Immature natural killer cell (primary cell): ENCODE measurements around the gene NOXO1. TPM values are rescaled to one million over a fixed set of nuclear protein-coding genes. Genes with fewer than 3 reads are reported as not detected.

ENCODE experiments used
- DNase-seq, 3 donors: peaks; one replicate each; pipeline ENCODE4 v3.0.0; 2022; ENCODE audit warnings: mixed read lengths in 1 of 3
- H3K27ac Mint-ChIP-seq, 6 donors: one replicate each; pipeline ENCODE4 v1.8.0; 2020; ENCODE audit warnings: mixed read lengths in 6 of 6, mild to moderate bottlenecking in 5 of 6, inconsistent platforms in 4 of 6, moderate library complexity in 3 of 6
- H3K27me3 Mint-ChIP-seq, 3 donors: one replicate each; pipeline ENCODE4 v1.8.0; 2020 to 2021; ENCODE audit warnings: low read depth in 3 of 3, mild to moderate bottlenecking in 3 of 3, mixed read lengths in 3 of 3, moderate library complexity in 3 of 3, inconsistent platforms in 1 of 3
- H3K36me3 Mint-ChIP-seq, 3 donors: one replicate each; pipeline ENCODE4 v1.8.0; 2020; ENCODE audit warnings: mixed read lengths in 3 of 3, inconsistent platforms in 2 of 3, mild to moderate bottlenecking in 2 of 3
- H3K4me1 Mint-ChIP-seq, 2 donors: one replicate each; pipeline ENCODE4 v1.8.0; 2020; ENCODE audit warnings: inconsistent platforms in 2 of 2, mild to moderate bottlenecking in 2 of 2, mixed read lengths in 2 of 2, moderate library complexity in 1 of 2
- H3K4me3 Mint-ChIP-seq, 5 donors: one replicate each; pipeline ENCODE4 v1.8.0; 2020; ENCODE audit warnings: mild to moderate bottlenecking in 5 of 5, mixed read lengths in 5 of 5, inconsistent platforms in 3 of 5, moderate library complexity in 3 of 5
- H3K9me3 Mint-ChIP-seq, 6 donors: one replicate each; pipeline ENCODE4 v1.8.0; 2020; ENCODE audit warnings: mild to moderate bottlenecking in 6 of 6, mixed read lengths in 6 of 6, inconsistent platforms in 4 of 6, moderate library complexity in 3 of 6
- polyA plus RNA-seq, 3 donors: library from polyadenylated mRNA; unstranded; fragments of 300-500 nt; fragmentation: Illumina TruSeq; gene quantifications; one replicate each; pipeline ENCODE4 v1.2.3, GENCODE V29; 2021

Gene NOXO1
- polyA plus RNA-seq, 3 donors from 2014 or later = 0.17 TPM; not detected in 2

DNA sequence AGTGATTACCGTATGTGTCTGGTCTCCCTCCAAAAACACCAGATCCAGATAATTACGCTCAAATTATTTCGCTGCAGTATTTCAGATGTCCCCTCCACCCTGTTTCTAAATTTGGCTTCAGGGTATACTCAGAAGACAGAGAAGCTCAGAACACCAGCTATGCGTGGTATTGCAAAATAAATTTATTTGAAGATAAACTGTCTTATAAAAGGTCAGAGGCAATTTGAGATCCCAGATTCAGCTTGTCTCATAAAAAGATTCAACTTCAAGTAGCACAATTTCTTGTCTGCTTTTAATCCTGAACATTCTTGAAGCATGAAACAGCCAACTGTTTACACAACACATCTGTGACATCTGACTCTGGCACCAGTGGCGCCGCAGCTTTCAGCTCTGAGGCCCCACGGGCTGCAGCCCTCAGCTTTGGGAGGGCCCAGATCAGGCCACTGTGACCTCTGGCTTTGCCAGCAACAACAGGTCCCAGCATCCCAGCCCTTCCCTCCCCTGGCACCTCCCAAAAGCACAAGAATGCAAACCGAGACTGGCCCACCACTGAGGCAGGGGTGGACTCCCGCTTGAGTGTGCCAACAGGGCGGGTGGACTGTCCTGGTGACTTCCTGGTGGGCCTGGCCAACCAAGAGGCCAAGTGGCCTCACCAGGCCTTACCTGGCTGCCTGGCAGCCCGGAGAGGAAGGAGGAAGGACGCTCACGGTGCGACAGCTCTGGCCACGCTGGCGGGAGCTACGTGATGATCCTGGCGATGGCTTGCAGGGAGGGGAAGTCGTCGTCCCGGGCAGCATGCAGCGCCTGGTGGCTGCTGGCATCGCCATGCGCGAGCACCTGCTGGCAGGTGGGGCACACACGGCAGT lies 16.5 kb upstream of the NOXO1 start:
- no peak overlapping the region for H3K4me3 Mint-ChIP-seq
- H3K36me3 Mint-ChIP-seq = peaks cover 0 to 10% (median 4%) of the 10 kb centered on the region in 3 donors
- no peak overlapping the region for H3K27ac Mint-ChIP-seq
- DNase-seq = no peak
- peaks cover 10 to 11% of the 10 kb centered on the region in 2 donors for H3K4me1 Mint-ChIP-seq
- H3K27me3 Mint-ChIP-seq = peaks cover 0 to 4% (median 2%) of the 10 kb centered on the region in 3 donors
- H3K9me3 Mint-ChIP-seq = no peaks in the 10 kb centered on the region

DNA sequence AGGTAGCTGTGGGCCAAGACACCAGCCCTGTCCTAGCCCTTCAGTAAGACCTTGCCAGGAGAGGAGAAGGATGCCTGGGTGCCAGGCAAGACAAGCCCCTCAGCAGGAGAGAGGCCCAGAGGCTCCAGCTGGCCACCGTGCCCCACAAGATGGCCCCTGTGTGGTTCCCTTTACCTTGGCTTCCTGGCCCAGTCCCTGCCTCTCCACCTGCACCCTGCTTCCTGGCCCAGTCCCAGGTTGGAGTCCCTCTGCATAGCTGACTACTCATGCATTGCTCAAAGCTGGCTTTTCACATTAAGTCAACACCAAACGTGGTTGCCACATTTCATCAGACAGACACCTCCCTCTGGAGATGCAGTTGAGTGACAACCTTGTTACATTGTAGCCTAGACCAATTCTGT lies 12.5 kb upstream of the NOXO1 start:
- DNase-seq = no peak
- peak overlapping the region; percentile 49 to 87 (median 68) for H3K27ac Mint-ChIP-seq
- H3K4me1 Mint-ChIP-seq = peaks cover 24 to 26% of the 10 kb centered on the region in 2 donors
- H3K9me3 Mint-ChIP-seq = no peaks in the 10 kb centered on the region
- peak overlapping the region in 4 of 5 donors; percentile 29 to 51 (median 35) for H3K4me3 Mint-ChIP-seq
- H3K27me3 Mint-ChIP-seq = peaks cover 8 to 20% (median 15%) of the 10 kb centered on the region in 3 donors
- peaks cover 0 to 10% (median 4%) of the 10 kb centered on the region in 3 donors for H3K36me3 Mint-ChIP-seq

DNA sequence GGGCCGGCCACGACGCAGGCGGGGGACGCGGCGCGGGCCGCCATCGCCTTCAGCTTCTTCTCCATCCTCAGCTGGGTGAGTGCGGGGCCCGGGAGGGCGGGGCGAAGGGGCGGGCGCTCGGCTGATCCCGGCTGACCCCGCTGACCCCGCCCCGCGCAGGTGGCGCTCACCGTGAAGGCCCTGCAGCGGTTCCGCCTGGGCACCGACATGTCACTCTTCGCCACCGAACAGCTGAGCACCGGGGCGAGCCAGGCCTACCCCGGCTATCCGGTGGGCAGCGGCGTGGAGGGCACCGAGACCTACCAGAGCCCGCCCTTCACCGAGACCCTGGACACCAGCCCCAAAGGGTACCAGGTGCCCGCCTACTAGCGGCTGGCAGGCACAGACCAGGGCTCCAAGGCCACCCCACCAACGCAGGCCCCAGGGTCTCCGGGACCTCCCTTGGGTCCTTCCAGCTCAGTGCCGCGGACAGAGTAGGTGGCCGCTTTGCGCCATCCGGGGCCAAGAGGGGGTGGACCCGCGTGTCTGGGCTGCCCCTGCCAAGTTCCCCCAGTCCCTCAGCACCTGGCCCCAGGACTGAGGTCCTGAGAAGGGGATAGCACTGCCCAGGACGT lies 11.5 kb upstream of the NOXO1 start:
- Mint-ChIP-seq H3K27ac (no peak overlapping the region), H3K4me1 (peaks cover 28 to 29% of the 10 kb centered on the region in 2 donors), H3K4me3 (no peak overlapping the region), H3K27me3 (peaks cover 12 to 19% (median 18%) of the 10 kb centered on the region in 3 donors), H3K9me3 (no peaks in the 10 kb centered on the region), H3K36me3 (peaks cover 0 to 4% (median 4%) of the 10 kb centered on the region in 3 donors)
- no peak for DNase-seq

DNA sequence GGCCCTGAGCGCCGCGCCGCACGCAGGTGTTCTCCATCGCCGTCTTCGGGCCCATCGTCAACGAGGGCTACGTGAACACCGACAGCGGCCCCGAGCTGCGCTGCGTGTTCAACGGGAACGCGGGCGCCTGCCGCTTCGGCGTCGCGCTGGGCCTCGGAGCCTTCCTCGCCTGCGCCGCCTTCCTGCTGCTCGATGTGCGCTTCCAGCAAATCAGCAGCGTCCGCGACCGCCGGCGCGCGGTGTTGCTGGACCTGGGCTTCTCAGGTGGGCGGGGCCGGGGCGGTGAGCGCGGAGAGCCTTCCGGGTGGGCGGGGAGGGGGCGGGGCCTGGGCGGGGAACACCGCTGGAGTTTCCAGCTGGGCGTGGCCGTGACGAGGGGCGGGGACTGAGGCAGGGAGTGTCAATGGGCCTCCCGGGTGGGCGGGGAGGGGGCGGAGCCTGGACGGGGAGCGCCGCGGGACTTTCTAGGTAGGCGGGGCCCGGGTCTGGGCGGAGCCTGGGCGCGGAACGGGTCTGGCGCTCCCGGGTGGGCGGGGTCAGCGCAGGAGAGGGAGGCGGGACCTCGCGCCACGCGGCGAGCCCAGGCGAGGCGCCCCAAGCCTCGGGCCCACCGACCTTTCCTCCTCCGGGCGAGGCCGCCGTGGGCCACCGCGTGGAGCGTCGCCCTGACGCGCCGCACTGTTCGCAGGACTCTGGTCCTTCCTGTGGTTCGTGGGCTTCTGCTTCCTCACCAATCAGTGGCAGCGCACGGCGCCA lies 10.9 kb upstream of the NOXO1 start:
- peak; percentile 92 to 94 (median 93) for DNase-seq
- Mint-ChIP-seq H3K36me3 (peaks cover 0 to under 1% (median 0%) of the 10 kb centered on the region in 3 donors), H3K4me3 (peak overlapping the region; percentile 73 to 82 (median 80)), H3K27ac (peak overlapping the region in 5 of 6 donors; percentile 34 to 93 (median 83)), H3K9me3 (no peaks in the 10 kb centered on the region), H3K4me1 (peaks cover 28 to 29% of the 10 kb centered on the region in 2 donors), H3K27me3 (peaks cover 12 to 19% (median 18%) of the 10 kb centered on the region in 3 donors)

DNA sequence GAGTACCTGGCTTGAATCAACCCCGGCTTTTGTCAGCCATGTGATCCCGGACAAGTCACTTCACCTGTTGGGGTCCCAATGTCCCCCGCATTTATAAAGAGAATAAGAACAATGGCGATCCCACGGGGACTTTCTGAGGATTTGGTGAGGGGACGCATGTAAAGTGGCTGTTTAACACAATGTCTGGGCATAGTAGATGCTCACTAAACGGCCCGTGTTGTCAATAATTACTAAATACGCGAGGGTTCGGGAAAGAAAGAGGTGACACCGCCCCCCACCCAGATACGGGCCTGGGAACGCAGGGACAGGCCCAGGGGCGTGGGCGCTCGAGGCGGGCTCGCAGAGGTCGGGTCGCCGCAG lies 10.3 kb upstream of the NOXO1 start:
- H3K9me3 Mint-ChIP-seq = no peaks in the 10 kb centered on the region
- DNase-seq = no peak
- peak overlapping the region; percentile 73 to 93 (median 90) for H3K27ac Mint-ChIP-seq
- no peaks in the 10 kb centered on the region for H3K36me3 Mint-ChIP-seq
- peaks cover 12 to 19% (median 18%) of the 10 kb centered on the region in 3 donors for H3K27me3 Mint-ChIP-seq
- H3K4me1 Mint-ChIP-seq = peaks cover 27 to 28% of the 10 kb centered on the region in 2 donors
- peak overlapping the region; percentile 79 to 85 (median 80) for H3K4me3 Mint-ChIP-seq

DNA sequence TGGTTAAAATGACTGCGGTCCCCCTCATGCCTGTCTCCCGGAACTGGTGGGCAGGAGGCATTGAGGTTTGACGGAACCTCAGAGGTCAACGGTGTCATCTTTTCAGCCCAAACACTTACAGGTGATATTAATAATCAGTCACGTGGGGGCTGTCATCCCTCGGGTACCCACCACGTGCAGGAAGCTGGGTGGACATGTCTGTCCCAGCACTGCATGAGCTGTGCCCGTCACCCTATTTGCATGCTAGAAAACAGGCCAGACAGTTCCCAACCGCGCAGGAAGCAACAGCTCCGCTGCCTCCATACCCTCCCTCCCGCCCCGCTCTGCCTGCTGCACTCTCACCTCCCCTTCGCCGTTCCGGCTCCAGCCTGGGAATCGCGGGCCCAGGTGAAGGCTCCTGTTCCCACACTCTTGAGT lies 9.9 kb upstream of the NOXO1 start:
- DNase-seq = peak; percentile 73 to 77 (median 76)
- no peaks in the 10 kb centered on the region for H3K9me3 Mint-ChIP-seq

DNA sequence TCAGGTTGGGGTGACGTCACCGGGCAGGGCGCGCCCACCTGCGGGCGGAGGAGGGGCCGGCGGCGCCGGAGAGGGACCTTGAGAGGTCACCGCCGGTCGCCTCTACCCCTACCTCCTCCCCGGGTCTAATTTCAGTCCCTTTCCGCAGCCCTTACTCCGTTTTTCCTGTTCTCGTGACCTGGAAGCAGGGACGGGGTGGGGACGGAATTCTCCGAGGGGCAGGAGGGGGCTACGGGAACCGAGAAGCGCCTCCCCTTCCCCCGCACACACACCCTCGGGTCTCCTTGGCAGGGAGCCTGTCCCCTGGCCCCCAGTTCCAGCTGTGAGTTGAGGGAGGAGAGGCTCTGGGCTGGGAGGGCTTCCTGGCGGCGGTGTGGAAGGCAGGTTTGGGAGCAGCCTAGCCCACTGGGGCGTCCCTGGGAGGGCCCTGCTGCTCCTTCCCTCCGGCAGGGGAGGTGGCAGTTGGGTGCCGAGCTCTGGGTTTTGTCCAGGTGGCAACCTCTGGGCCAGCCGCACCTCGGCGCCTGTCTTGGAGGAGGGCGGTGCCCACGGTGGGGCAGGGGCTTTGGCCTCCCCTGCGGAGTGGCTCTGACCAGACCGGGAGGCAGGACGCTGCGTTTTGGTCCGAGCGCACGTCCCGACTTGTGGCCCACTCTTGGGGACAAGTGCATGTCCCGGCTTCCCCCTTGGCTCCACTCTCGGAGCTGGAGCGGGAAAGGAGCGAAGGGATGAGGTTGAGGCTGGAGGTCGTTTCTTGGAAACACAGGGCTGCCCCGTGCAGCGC lies 9.3 kb upstream of the NOXO1 start:
- peak; percentile 44 to 53 (median 51) for DNase-seq
- H3K36me3 Mint-ChIP-seq = no peaks in the 10 kb centered on the region
- peak overlapping the region; percentile 79 to 85 (median 80) for H3K4me3 Mint-ChIP-seq
- peak overlapping the region; percentile 73 to 93 (median 90) for H3K27ac Mint-ChIP-seq
- peaks cover 12 to 19% (median 18%) of the 10 kb centered on the region in 3 donors for H3K27me3 Mint-ChIP-seq
- peaks cover 23 to 24% of the 10 kb centered on the region in 2 donors for H3K4me1 Mint-ChIP-seq
- no peaks in the 10 kb centered on the region for H3K9me3 Mint-ChIP-seq

More for the DNA sequence above, 9.9 kb upstream of the NOXO1 start:
- Mint-ChIP-seq H3K36me3 (no peaks in the 10 kb centered on the region), H3K27me3 (peaks cover 12 to 19% (median 18%) of the 10 kb centered on the region in 3 donors), H3K4me3 (peak overlapping the region; percentile 79 to 85 (median 80)), H3K4me1 (peaks cover 24 to 25% of the 10 kb centered on the region in 2 donors), H3K27ac (peak overlapping the region; percentile 73 to 93 (median 90))

DNA sequence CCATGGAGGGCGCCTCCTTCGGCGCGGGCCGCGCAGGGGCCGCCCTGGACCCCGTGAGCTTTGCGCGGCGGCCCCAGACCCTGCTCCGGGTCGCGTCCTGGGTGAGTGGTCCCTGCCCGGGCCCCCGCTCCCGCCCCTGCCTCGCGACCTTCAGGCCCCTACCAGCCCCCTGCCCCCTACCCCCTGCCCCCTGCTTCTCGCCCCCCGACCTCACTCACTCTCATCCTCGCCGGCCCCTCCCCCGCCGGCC lies 8.8 kb upstream of the NOXO1 start:
- DNase-seq = no peak
- Mint-ChIP-seq H3K27me3 (peaks cover 12 to 21% (median 18%) of the 10 kb centered on the region in 3 donors), H3K9me3 (no peaks in the 10 kb centered on the region), H3K4me3 (no peak overlapping the region), H3K36me3 (no peaks in the 10 kb centered on the region), H3K4me1 (peaks cover 26% of the 10 kb centered on the region in 2 donors), H3K27ac (no peak overlapping the region)

DNA sequence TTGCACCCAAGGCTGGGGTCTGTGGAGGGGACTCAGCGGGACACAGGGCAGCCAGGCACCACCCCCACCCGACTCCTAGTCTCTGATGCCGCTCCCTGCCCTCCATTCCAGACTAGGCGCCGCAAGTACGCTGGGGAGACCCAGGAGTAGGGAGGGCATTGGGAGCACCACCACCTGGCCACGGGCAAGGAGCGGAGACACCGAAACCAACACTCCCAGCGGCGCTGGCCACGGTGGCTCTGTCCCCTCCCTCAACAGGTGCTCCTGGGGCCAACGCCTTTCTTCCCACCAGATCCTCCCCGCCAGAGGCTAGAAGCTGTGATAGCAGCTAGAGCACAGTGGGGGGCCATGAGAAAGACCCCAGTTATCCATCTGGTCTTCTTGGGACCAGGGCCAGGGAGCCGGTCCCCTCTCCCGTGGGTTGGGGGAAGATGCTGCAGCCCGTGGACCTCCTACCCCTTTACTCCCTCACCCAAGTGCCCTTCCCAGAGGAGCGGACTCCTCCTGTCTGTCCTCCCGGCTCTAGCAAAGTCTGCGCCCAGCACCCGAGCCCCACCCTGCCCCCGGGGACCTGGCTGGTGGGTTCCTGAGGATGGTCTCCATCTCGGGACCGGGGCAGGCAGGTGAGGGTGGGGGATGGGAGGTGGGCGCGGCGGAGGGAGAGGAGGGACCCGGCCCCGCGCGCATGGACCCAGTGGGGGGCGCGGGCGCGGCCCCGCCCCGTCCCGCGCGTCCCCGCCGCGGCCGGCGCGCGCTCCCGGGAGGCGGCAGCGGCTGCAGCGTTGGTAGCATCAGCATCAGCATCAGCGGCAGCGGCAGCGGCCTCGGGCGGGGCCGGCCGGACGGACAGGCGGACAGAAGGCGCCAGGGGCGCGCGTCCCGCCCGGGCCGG lies 8.2 kb upstream of the NOXO1 start, which contains the start of gene SYNGR3:
Gene SYNGR3, plus strand, starts transcription at position 762 of the 892 bp plus-strand sequence. CDS start 133 bp downstream, outside the sequence.
- no peaks in the 10 kb centered on the region for H3K36me3 Mint-ChIP-seq
- no peaks in the 10 kb centered on the region for H3K9me3 Mint-ChIP-seq
- peak within 1 kb of the TSS; percentile 17 to 93 (median 88) for H3K27ac Mint-ChIP-seq
- peak in 1 of 3 donors; percentile 35 for DNase-seq
- H3K27me3 Mint-ChIP-seq = peaks cover 12 to 22% (median 18%) of the 10 kb centered on the region in 3 donors
- H3K4me1 Mint-ChIP-seq = peaks cover 31 to 32% of the 10 kb centered on the region in 2 donors
- peak within 1 kb of the TSS; percentile 79 to 85 (median 80) for H3K4me3 Mint-ChIP-seq

DNA sequence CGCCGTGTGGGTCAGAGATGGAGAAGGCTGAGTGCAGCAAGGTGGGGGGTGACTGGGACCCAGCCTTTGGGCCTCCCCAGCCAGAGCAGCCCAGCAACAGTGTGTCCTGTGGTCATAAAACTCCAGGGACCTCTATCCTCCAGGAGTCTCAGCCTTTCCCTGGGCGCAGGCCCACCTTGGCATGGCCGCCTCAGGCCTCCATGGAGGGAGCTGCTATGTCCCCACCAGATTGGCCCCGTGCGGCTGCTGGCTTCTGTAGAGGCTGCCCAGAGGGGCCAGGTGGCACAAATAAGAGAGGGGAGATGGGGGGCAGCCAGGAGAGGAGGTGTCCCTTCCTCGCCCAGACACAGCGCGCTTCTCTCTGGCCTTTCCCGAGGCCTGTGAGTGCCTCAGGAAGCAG lies 5.9 kb upstream of the NOXO1 start:
- H3K27ac Mint-ChIP-seq = no peak overlapping the region

DNA sequence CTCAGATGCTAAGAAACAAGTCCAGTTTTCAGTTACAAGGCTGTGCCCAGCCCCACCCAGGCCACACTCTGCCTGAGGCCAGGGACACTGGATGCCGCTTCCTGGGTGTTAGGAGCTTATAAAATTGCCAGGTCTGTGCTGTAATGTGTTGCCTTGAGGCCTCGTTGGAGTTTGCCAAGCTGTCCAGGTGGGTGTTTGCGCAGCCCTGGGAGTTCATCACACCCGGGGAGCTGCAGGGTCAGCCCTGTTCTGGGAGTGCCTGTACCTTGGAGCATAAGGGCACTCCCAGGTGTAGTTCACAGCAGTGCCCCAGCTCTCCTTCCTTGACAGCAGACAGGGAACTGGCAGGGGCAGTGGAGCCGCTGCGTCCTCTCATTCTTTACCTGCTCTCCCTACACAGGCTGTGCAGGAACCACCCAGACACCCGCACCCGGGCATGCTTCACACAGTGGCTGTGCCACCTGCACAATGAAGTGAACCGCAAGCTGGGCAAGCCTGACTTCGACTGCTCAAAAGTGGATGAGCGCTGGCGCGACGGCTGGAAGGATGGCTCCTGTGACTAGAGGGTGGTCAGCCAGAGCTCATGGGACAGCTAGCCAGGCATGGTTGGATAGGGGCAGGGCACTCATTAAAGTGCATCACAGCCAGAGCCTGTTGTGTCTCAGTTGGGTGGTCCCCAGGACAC lies 4.3 kb upstream of the NOXO1 start:
- H3K27ac Mint-ChIP-seq = no peak overlapping the region
- peaks cover 17 to 21% of the 10 kb centered on the region in 2 donors for H3K4me1 Mint-ChIP-seq
- DNase-seq = no peak
- no peaks in the 10 kb centered on the region for H3K36me3 Mint-ChIP-seq
- H3K4me3 Mint-ChIP-seq = peak overlapping the region; percentile 66 to 78 (median 73)
- H3K9me3 Mint-ChIP-seq = no peaks in the 10 kb centered on the region
- peaks cover 13 to 21% (median 13%) of the 10 kb centered on the region in 3 donors for H3K27me3 Mint-ChIP-seq

More for the DNA sequence above, 5.9 kb upstream of the NOXO1 start:
- H3K36me3 Mint-ChIP-seq = no peaks in the 10 kb centered on the region
- no peak for DNase-seq
- H3K9me3 Mint-ChIP-seq = no peaks in the 10 kb centered on the region
- peaks cover 27 to 31% of the 10 kb centered on the region in 2 donors for H3K4me1 Mint-ChIP-seq
- peaks cover 17 to 29% (median 21%) of the 10 kb centered on the region in 3 donors for H3K27me3 Mint-ChIP-seq
- peak overlapping the region in 1 of 5 donors; percentile 30 for H3K4me3 Mint-ChIP-seq
